H1 (cell line): ENCODE results near the gene WHAMM. TPM values are rescaled to one million over a fixed set of nuclear protein-coding genes. Genes with fewer than 3 reads are reported as not detected.

Source experiments
- ATF3 ChIP-seq: IDR thresholded peaks from 2 replicates; pipeline ENCODE4 v1.6.1; 2011; ENCODE audit warnings: low read depth, mild to moderate bottlenecking, low read length; ENCODE audit not compliant: insufficient read depth
- CTCF ChIP-seq, 3 experiments: IDR thresholded peaks; 1 replicate in 2 of 3; 2 replicates in 1 of 3; pipeline versions ENCODE4 v1.5.1 to v1.6.1; 2011; ENCODE audit warnings: low read length in 3 of 3, mild to moderate bottlenecking in 3 of 3, inconsistent platforms in 2 of 3, low read depth in 1 of 3, moderate library complexity in 1 of 3; ENCODE audit not compliant: insufficient read depth in 1 of 3; ENCODE audit errors: control extremely low read depth in 1 of 3
- ZNF274 ChIP-seq: IDR thresholded peaks from 2 replicates; pipeline ENCODE4 v1.7.0; 2012; ENCODE audit warnings: low read length, borderline replicate concordance; ENCODE audit errors: extremely low read depth
- polyA plus RNA-seq, 7 experiments: library from polyadenylated mRNA; depleted of rRNA in 3 of 7; stranded (reverse) in 5 of 7; unstranded in 2 of 7; fragments of >200 nt in 5 of 7; fragments of 200-250 nt in 2 of 7; gene quantifications; 1 replicate in 5 of 7; 2 replicates in 1 of 7; 4 replicates in 1 of 7; pipeline versions ENCODE4 v1.2.1 to v1.2.3, GENCODE V29; 2011 to 2013; ENCODE audit warnings: missing spikeins in 2 of 7, mixed read lengths in 2 of 7
- total RNA-seq: library from RNA; stranded (reverse); fragmentation: NEBNext Ultra II Directional; extraction: Animal tissue kit (Norgen Biotek cat#: 25700); gene quantifications from 2 replicates; pipeline ENCODE4 v1.2.1, GENCODE V29; 2021
- TF ChIP-seq, protein P1 (sequence below): fragments of 300-600 bp; sonication (generic); IDR thresholded peaks from 2 replicates; pipeline ENCODE4 v1.7.1; 2012; ENCODE audit warnings: low read length, moderate library complexity, mild to moderate bottlenecking, inconsistent platforms; ENCODE audit not compliant: insufficient replicate concordance

Gene WHAMM
- total and polyA plus RNA-seq, 2 of the 8 experiments (the other 6 are each of a cell fraction or from before 2014, with no cell fraction given): 1.1 to 3.3 TPM

DNA sequence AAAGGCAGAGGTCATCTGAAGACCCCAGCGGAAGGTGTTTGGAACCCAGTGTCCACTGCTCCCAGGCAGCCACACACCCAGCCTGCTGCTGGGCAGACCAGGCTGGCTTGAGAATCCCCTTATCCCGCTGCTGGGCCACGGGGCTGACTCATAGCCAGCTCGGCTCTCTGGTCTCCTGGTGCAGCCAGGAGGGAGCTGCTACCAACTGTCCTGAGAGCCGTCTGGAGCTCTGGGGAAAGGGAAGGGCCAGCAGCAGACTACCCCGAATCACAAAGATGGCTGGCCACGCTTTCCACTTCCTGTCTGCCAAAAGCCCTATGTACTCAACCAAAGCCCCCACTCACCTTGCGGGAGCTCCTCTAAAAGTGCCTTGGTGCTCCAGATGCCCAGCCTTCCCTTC lies 38.3 kb downstream of the WHAMM start (continued):
- TF ChIP-seq, protein P1, sequence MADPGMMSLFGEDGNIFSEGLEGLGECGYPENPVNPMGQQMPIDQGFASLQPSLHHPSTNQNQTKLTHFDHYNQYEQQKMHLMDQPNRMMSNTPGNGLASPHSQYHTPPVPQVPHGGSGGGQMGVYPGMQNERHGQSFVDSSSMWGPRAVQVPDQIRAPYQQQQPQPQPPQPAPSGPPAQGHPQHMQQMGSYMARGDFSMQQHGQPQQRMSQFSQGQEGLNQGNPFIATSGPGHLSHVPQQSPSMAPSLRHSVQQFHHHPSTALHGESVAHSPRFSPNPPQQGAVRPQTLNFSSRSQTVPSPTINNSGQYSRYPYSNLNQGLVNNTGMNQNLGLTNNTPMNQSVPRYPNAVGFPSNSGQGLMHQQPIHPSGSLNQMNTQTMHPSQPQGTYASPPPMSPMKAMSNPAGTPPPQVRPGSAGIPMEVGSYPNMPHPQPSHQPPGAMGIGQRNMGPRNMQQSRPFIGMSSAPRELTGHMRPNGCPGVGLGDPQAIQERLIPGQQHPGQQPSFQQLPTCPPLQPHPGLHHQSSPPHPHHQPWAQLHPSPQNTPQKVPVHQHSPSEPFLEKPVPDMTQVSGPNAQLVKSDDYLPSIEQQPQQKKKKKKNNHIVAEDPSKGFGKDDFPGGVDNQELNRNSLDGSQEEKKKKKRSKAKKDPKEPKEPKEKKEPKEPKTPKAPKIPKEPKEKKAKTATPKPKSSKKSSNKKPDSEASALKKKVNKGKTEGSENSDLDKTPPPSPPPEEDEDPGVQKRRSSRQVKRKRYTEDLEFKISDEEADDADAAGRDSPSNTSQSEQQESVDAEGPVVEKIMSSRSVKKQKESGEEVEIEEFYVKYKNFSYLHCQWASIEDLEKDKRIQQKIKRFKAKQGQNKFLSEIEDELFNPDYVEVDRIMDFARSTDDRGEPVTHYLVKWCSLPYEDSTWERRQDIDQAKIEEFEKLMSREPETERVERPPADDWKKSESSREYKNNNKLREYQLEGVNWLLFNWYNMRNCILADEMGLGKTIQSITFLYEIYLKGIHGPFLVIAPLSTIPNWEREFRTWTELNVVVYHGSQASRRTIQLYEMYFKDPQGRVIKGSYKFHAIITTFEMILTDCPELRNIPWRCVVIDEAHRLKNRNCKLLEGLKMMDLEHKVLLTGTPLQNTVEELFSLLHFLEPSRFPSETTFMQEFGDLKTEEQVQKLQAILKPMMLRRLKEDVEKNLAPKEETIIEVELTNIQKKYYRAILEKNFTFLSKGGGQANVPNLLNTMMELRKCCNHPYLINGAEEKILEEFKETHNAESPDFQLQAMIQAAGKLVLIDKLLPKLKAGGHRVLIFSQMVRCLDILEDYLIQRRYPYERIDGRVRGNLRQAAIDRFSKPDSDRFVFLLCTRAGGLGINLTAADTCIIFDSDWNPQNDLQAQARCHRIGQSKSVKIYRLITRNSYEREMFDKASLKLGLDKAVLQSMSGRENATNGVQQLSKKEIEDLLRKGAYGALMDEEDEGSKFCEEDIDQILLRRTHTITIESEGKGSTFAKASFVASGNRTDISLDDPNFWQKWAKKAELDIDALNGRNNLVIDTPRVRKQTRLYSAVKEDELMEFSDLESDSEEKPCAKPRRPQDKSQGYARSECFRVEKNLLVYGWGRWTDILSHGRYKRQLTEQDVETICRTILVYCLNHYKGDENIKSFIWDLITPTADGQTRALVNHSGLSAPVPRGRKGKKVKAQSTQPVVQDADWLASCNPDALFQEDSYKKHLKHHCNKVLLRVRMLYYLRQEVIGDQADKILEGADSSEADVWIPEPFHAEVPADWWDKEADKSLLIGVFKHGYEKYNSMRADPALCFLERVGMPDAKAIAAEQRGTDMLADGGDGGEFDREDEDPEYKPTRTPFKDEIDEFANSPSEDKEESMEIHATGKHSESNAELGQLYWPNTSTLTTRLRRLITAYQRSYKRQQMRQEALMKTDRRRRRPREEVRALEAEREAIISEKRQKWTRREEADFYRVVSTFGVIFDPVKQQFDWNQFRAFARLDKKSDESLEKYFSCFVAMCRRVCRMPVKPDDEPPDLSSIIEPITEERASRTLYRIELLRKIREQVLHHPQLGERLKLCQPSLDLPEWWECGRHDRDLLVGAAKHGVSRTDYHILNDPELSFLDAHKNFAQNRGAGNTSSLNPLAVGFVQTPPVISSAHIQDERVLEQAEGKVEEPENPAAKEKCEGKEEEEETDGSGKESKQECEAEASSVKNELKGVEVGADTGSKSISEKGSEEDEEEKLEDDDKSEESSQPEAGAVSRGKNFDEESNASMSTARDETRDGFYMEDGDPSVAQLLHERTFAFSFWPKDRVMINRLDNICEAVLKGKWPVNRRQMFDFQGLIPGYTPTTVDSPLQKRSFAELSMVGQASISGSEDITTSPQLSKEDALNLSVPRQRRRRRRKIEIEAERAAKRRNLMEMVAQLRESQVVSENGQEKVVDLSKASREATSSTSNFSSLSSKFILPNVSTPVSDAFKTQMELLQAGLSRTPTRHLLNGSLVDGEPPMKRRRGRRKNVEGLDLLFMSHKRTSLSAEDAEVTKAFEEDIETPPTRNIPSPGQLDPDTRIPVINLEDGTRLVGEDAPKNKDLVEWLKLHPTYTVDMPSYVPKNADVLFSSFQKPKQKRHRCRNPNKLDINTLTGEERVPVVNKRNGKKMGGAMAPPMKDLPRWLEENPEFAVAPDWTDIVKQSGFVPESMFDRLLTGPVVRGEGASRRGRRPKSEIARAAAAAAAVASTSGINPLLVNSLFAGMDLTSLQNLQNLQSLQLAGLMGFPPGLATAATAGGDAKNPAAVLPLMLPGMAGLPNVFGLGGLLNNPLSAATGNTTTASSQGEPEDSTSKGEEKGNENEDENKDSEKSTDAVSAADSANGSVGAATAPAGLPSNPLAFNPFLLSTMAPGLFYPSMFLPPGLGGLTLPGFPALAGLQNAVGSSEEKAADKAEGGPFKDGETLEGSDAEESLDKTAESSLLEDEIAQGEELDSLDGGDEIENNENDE: no peak
- TF ChIP-seq ATF3: no peak
- TF ChIP-seq CTCF (IDR thresholded peaks at IDR 0.05; ENCODE audit: control extremely low read depth in 1 of 3, insufficient read depth in 1 of 3, low read depth in 1 of 3, low read length in 3 of 3): no peak
- no peak for TF ChIP-seq ZNF274
